Measurements from ENCODE around the gene MYO5B.

The MYO5B gene

GRCh38 chr18:49862656-49863385, 332.1 kb downstream of the MYO5B start:
- Mint-ChIP-seq H3K36me3 (no peaks in the 10 kb centered on the region), H3K4me3 (no peak overlapping the region), H3K9me3 (no peaks in the 10 kb centered on the region), H3K27ac (no peak overlapping the region), H3K27me3 (peaks cover 2% of the 10 kb centered on the region), H3K4me1 (no peaks in the 10 kb centered on the region)

GRCh38 chr18:49861659-49862058, 333.3 kb downstream of the MYO5B start:
- no peaks in the 10 kb centered on the region for H3K36me3 Mint-ChIP-seq
- no peaks in the 10 kb centered on the region for H3K4me1 Mint-ChIP-seq
- H3K27ac Mint-ChIP-seq: no peak overlapping the region

GRCh38 chr18:49859725-49860124, 335.2 kb downstream of the MYO5B start:
- no peaks in the 10 kb centered on the region for H3K36me3 Mint-ChIP-seq
- H3K27ac Mint-ChIP-seq: no peak overlapping the region
- no peak overlapping the region for H3K4me3 Mint-ChIP-seq
- no peaks in the 10 kb centered on the region for H3K27me3 Mint-ChIP-seq
- no peaks in the 10 kb centered on the region for H3K9me3 Mint-ChIP-seq
- H3K4me1 Mint-ChIP-seq: no peaks in the 10 kb centered on the region

More at GRCh38 chr18:49861659-49862058, 333.3 kb downstream of the MYO5B start:
- H3K9me3 Mint-ChIP-seq: no peaks in the 10 kb centered on the region
- no peak overlapping the region for H3K4me3 Mint-ChIP-seq
- peaks cover 2% of the 10 kb centered on the region for H3K27me3 Mint-ChIP-seq

- H3K27me3 Mint-ChIP-seq: no peaks in the 10 kb centered on the region
- H3K9me3 Mint-ChIP-seq: no peaks in the 10 kb centered on the region
- H3K36me3 Mint-ChIP-seq: no peaks in the 10 kb centered on the region
- no peak overlapping the region for H3K27ac Mint-ChIP-seq
- no peak overlapping the region for H3K4me3 Mint-ChIP-seq
- H3K4me1 Mint-ChIP-seq: no peaks in the 10 kb centered on the region
Measured at GRCh38 chr18:49859021-49859359, 336.0 kb downstream of the MYO5B start.

- no peaks in the 10 kb centered on the region for H3K9me3 Mint-ChIP-seq
- no peak overlapping the region for H3K27ac Mint-ChIP-seq
- no peaks in the 10 kb centered on the region for H3K4me1 Mint-ChIP-seq
- H3K27me3 Mint-ChIP-seq: no peaks in the 10 kb centered on the region
- no peak overlapping the region for H3K4me3 Mint-ChIP-seq
- no peaks in the 10 kb centered on the region for H3K36me3 Mint-ChIP-seq
Measured at GRCh38 chr18:49858309-49859020, 336.5 kb downstream of the MYO5B start.

- H3K9me3 Mint-ChIP-seq: no peaks in the 10 kb centered on the region
- H3K27me3 Mint-ChIP-seq: no peaks in the 10 kb centered on the region
- no peak overlapping the region for H3K4me3 Mint-ChIP-seq
- no peak overlapping the region for H3K27ac Mint-ChIP-seq
- no peaks in the 10 kb centered on the region for H3K4me1 Mint-ChIP-seq
- no peaks in the 10 kb centered on the region for H3K36me3 Mint-ChIP-seq
Measured at GRCh38 chr18:49857708-49858107, 337.2 kb downstream of the MYO5B start.

- no peaks in the 10 kb centered on the region for H3K9me3 Mint-ChIP-seq
- H3K27me3 Mint-ChIP-seq: no peaks in the 10 kb centered on the region
- H3K36me3 Mint-ChIP-seq: no peaks in the 10 kb centered on the region
- no peaks in the 10 kb centered on the region for H3K4me1 Mint-ChIP-seq
- H3K4me3 Mint-ChIP-seq: no peak overlapping the region
- H3K27ac Mint-ChIP-seq: no peak overlapping the region
Measured at GRCh38 chr18:49856496-49856895, 338.5 kb downstream of the MYO5B start.

GRCh38 chr18:49855711-49856415, 339.1 kb downstream of the MYO5B start:
- Mint-ChIP-seq H3K9me3 (no peaks in the 10 kb centered on the region), H3K27ac (no peak overlapping the region), H3K4me1 (no peaks in the 10 kb centered on the region), H3K36me3 (no peaks in the 10 kb centered on the region), H3K27me3 (no peaks in the 10 kb centered on the region), H3K4me3 (no peak overlapping the region)

GRCh38 chr18:49854681-49855080, 340.3 kb downstream of the MYO5B start:
- no peaks in the 10 kb centered on the region for H3K36me3 Mint-ChIP-seq
- no peaks in the 10 kb centered on the region for H3K4me1 Mint-ChIP-seq
- no peaks in the 10 kb centered on the region for H3K9me3 Mint-ChIP-seq
- H3K4me3 Mint-ChIP-seq: no peak overlapping the region
- no peaks in the 10 kb centered on the region for H3K27me3 Mint-ChIP-seq
- no peak overlapping the region for H3K27ac Mint-ChIP-seq

GRCh38 chr18:49853436-49853835, 341.5 kb downstream of the MYO5B start:
- no peaks in the 10 kb centered on the region for H3K9me3 Mint-ChIP-seq
- H3K27ac Mint-ChIP-seq: no peak overlapping the region

GRCh38 chr18:49853011-49853410, 341.9 kb downstream of the MYO5B start:
- H3K4me1 Mint-ChIP-seq: no peaks in the 10 kb centered on the region
- no peak overlapping the region for H3K27ac Mint-ChIP-seq
- no peaks in the 10 kb centered on the region for H3K9me3 Mint-ChIP-seq
- no peaks in the 10 kb centered on the region for H3K36me3 Mint-ChIP-seq
- H3K27me3 Mint-ChIP-seq: peaks cover 3% of the 10 kb centered on the region
- no peak overlapping the region for H3K4me3 Mint-ChIP-seq

More at GRCh38 chr18:49853436-49853835, 341.5 kb downstream of the MYO5B start:
- Mint-ChIP-seq H3K27me3 (peaks cover under 1% of the 10 kb centered on the region), H3K4me1 (no peaks in the 10 kb centered on the region), H3K4me3 (no peak overlapping the region), H3K36me3 (no peaks in the 10 kb centered on the region)

GRCh38 chr18:49851624-49852023, 343.3 kb downstream of the MYO5B start:
- no peak overlapping the region for H3K27ac Mint-ChIP-seq

GRCh38 chr18:49850636-49851035, 344.3 kb downstream of the MYO5B start:
- H3K4me1 Mint-ChIP-seq: no peaks in the 10 kb centered on the region
- H3K36me3 Mint-ChIP-seq: no peaks in the 10 kb centered on the region
- H3K9me3 Mint-ChIP-seq: no peaks in the 10 kb centered on the region
- peaks cover 5% of the 10 kb centered on the region for H3K27me3 Mint-ChIP-seq
- no peak overlapping the region for H3K4me3 Mint-ChIP-seq
- H3K27ac Mint-ChIP-seq: no peak overlapping the region

More at GRCh38 chr18:49851624-49852023, 343.3 kb downstream of the MYO5B start:
- H3K4me3 Mint-ChIP-seq: no peak overlapping the region
- no peaks in the 10 kb centered on the region for H3K4me1 Mint-ChIP-seq
- peaks cover 5% of the 10 kb centered on the region for H3K27me3 Mint-ChIP-seq
- H3K36me3 Mint-ChIP-seq: no peaks in the 10 kb centered on the region
- no peaks in the 10 kb centered on the region for H3K9me3 Mint-ChIP-seq

GRCh38 chr18:49849331-49850217, 345.4 kb downstream of the MYO5B start:
- Mint-ChIP-seq H3K4me3 (no peak overlapping the region), H3K4me1 (no peaks in the 10 kb centered on the region), H3K36me3 (no peaks in the 10 kb centered on the region), H3K27ac (peak overlapping the region; percentile 20), H3K27me3 (peaks cover 5% of the 10 kb centered on the region), H3K9me3 (no peaks in the 10 kb centered on the region)

GRCh38 chr18:49848115-49848514, 346.8 kb downstream of the MYO5B start:
- Mint-ChIP-seq H3K4me3 (no peak overlapping the region), H3K36me3 (no peaks in the 10 kb centered on the region), H3K27ac (no peak overlapping the region), H3K9me3 (no peaks in the 10 kb centered on the region), H3K27me3 (peaks cover 5% of the 10 kb centered on the region), H3K4me1 (no peaks in the 10 kb centered on the region)
